Smooth muscle cell (in vitro differentiated cells): ENCODE measurements around the gene SNX6. TPM values are rescaled to one million over a fixed set of nuclear protein-coding genes. Genes with fewer than 3 reads are reported as not detected.
"Not testable (repeated sequence)": the region's sequence is repeated elsewhere in the genome, so short reads cannot be mapped to it uniquely, and the experiment has no call there.

Experiments used
- DNase-seq: peaks from one replicate; lab custom pipeline; 2025; ENCODE audit not compliant: unreplicated experiment; lab: John Stamatoyannopoulos, UW
- H2AFZ ChIP-seq: fragments of 200-600 bp; sonication (generic); 2 replicates; pipeline ENCODE4 v1.6.0; 2016; ENCODE audit warnings: antibody characterized with exemption, low read depth, mild to moderate bottlenecking
- H3F3A ChIP-seq: fragments of 200-600 bp; sonication (generic); 2 replicates; pipeline ENCODE4 v1.6.0; 2017; ENCODE audit warnings: antibody characterized with exemption, low read depth
- H3K27ac ChIP-seq: fragments of 200-600 bp; sonication (generic); 2 replicates; pipeline ENCODE4 v1.5.1; 2016; ENCODE audit warnings: low read depth, mild to moderate bottlenecking
- H3K27me3 ChIP-seq: fragments of 200-600 bp; sonication (generic); 2 replicates; pipeline ENCODE4 v1.6.1; 2016; ENCODE audit warnings: low read depth, mild to moderate bottlenecking
- H3K36me3 ChIP-seq: fragments of 200-600 bp; sonication (generic); 2 replicates; pipeline ENCODE4 v1.5.1; 2016; ENCODE audit warnings: low read depth
- H3K4me1 ChIP-seq: fragments of 200-600 bp; sonication (generic); 2 replicates; pipeline ENCODE4 v1.5.1; 2016; ENCODE audit warnings: low read depth
- H3K4me2 ChIP-seq: fragments of 200-600 bp; sonication (generic); 2 replicates; pipeline ENCODE4 v1.6.0; 2016; ENCODE audit warnings: mild to moderate bottlenecking
- H3K4me3 ChIP-seq: fragments of 200-600 bp; sonication (generic); 2 replicates; pipeline ENCODE4 v1.5.1; 2016; ENCODE audit warnings: mild to moderate bottlenecking
- H3K79me2 ChIP-seq: fragments of 200-600 bp; sonication (generic); 2 replicates; pipeline ENCODE4 v1.6.0; 2016; ENCODE audit warnings: low read depth, mild to moderate bottlenecking
- H3K9ac ChIP-seq: fragments of 200-600 bp; sonication (generic); 2 replicates; pipeline ENCODE4 v1.6.0; 2016; ENCODE audit warnings: low read depth
- H3K9me3 ChIP-seq: fragments of 200-600 bp; sonication (generic); replicated peaks from 2 replicates; pipeline ENCODE4 v1.5.1; 2016; ENCODE audit warnings: low read depth
- H4K20me1 ChIP-seq: fragments of 200-600 bp; sonication (generic); 2 replicates; pipeline ENCODE4 v1.6.0; 2016; ENCODE audit warnings: low read depth
- CTCF ChIP-seq: fragments of 200-600 bp; sonication (generic); IDR thresholded peaks from 2 replicates; pipeline ENCODE4 v1.5.1; 2017; ENCODE audit warnings: borderline replicate concordance, mild to moderate bottlenecking, antibody characterized with exemption; ENCODE audit not compliant: insufficient read depth, poor library complexity, severe bottlenecking
- WGBS: methylation state at CpG from one replicate; pipeline ENCODE4 v1.1.7; 2016; ENCODE audit warnings: low lambda C conversion rate; 5-methylcytosine and 5-hydroxymethylcytosine counted together
- polyA plus RNA-seq: library from polyadenylated mRNA; unstranded; fragments of >200 nt; fragmentation: Nextera tagmentation; extraction: Ambion mirVana; gene quantifications from 2 replicates; pipeline ENCODE4 v1.2.1, GENCODE V29; 2016
- total RNA-seq: library from RNA; depleted of rRNA; stranded (reverse); fragments of >200 nt; gene quantifications from 2 replicates; pipeline ENCODE4 v1.2.3, GENCODE V29; 2014

SNX6 gene
- total and polyA plus RNA-seq, 2 experiments from 2014 or later: 55.7 to 192 TPM

GRCh38 chr14:34539407-34540180 is 90.4 kb downstream of the SNX6 start, which contains the start of gene EAPP:
EAPP (minus strand) TSS chr14:34539701; CDS start chr14:34539628, 73 bp downstream.
- H3K27me3 ChIP-seq: no peaks in the 10 kb centered on the region
- peak within 1 kb of the TSS; percentile 87 for H3K27ac ChIP-seq
- peak within 1 kb of the TSS; percentile 83 for H3K4me3 ChIP-seq
- peaks cover 11% of the 10 kb centered on the region for H4K20me1 ChIP-seq
- no peak for TF ChIP-seq CTCF
- peaks cover 5% of the 10 kb centered on the region for H3K36me3 ChIP-seq
- peaks cover 29% of the 10 kb centered on the region for H3K79me2 ChIP-seq
- no peaks in the 10 kb centered on the region for H3K9me3 ChIP-seq
- peak within 1 kb of the TSS; percentile 63 for H2AFZ ChIP-seq
- no peaks in the 10 kb centered on the region for H3F3A ChIP-seq
- peaks cover 14% of the 10 kb centered on the region for H3K4me1 ChIP-seq
- peak within 1 kb of the TSS; percentile 87 for H3K4me2 ChIP-seq
- DNase-seq: no peak
- 5% methylated on average over 47 of the region's 59 CpGs for WGBS
- peak within 1 kb of the TSS; percentile 96 for H3K9ac ChIP-seq

GRCh38 chr14:34538871-34539406 is 91.0 kb downstream of the SNX6 start:
- DNase-seq: no peak

GRCh38 chr14:34538096-34538495 is 91.9 kb downstream of the SNX6 start:
- DNase-seq, H3K27me3 ChIP-seq, H3K9me3 ChIP-seq, H3F3A ChIP-seq, H2AFZ ChIP-seq: not testable (repeated sequence)
- Histone ChIP-seq H4K20me1 (peaks cover 11% of the 10 kb centered on the region), H3K79me2 (peaks cover 36% of the 10 kb centered on the region), H3K27ac (peak overlapping the region; percentile 87), H3K4me1 (peaks cover 14% of the 10 kb centered on the region), H3K9ac (peak overlapping the region; percentile 96), H3K4me3 (peak overlapping the region; percentile 83), H3K4me2 (peak overlapping the region; percentile 87), H3K36me3 (peaks cover 13% of the 10 kb centered on the region)
- WGBS: 90% methylated on average over 6 of the region's 6 CpGs

More at GRCh38 chr14:34538871-34539406, 91.0 kb downstream of the SNX6 start:
- 9% methylated on average over 15 of the region's 15 CpGs for WGBS
- peak overlapping the region; percentile 83 for H3K4me3 ChIP-seq
- no peak for TF ChIP-seq CTCF
- peaks cover 14% of the 10 kb centered on the region for H3K4me1 ChIP-seq
- peak overlapping the region; percentile 87 for H3K4me2 ChIP-seq
- H3F3A ChIP-seq: no peaks in the 10 kb centered on the region
- H3K9me3 ChIP-seq: no peaks in the 10 kb centered on the region
- peaks cover 29% of the 10 kb centered on the region for H3K79me2 ChIP-seq
- peak overlapping the region; percentile 96 for H3K9ac ChIP-seq
- H3K36me3 ChIP-seq: peaks cover 5% of the 10 kb centered on the region
- H4K20me1 ChIP-seq: peaks cover 11% of the 10 kb centered on the region
- peak overlapping the region; percentile 57 for H2AFZ ChIP-seq
- no peaks in the 10 kb centered on the region for H3K27me3 ChIP-seq
- H3K27ac ChIP-seq: peak overlapping the region; percentile 87

GRCh38 chr14:34537677-34538009 is 92.3 kb downstream of the SNX6 start:
- Histone ChIP-seq H3K36me3 (peaks cover 14% of the 10 kb centered on the region), H3K9ac (no peak overlapping the region), H3K4me1 (peaks cover 14% of the 10 kb centered on the region), H3K27me3 (no peaks in the 10 kb centered on the region), H2AFZ (no peak overlapping the region), H4K20me1 (peaks cover 11% of the 10 kb centered on the region), H3F3A (no peaks in the 10 kb centered on the region), H3K4me3 (peak overlapping the region; percentile 83), H3K79me2 (peaks cover 37% of the 10 kb centered on the region), H3K27ac (peak overlapping the region; percentile 87), H3K9me3 (no peaks in the 10 kb centered on the region), H3K4me2 (peak overlapping the region; percentile 87)
- no peak for TF ChIP-seq CTCF
- 79% methylated on average over 4 of the region's 4 CpGs for WGBS
- no peak for DNase-seq
